Activated T-cell treated with anti-CD3 and anti-CD28 coated beads, Interleukin-2, amount 50 U/mL, for 48 hours (primary cell): ENCODE data around the gene CDK9.

Source experiments
- DNase-seq, 2 experiments: peaks; one replicate each; pipeline ENCODE4 v3.0.0-alpha.2; 2020

CDK9 gene

GRCh38 chr9:127805620-127806019, 19.8 kb downstream of the CDK9 start:
- DNase-seq, result peak; percentile 66 to 67

GRCh38 chr9:127806871-127807270, 21.0 kb downstream of the CDK9 start:
- no peak for DNase-seq

- DNase-seq, result no peak
Measured at GRCh38 chr9:127808347-127809001, 22.6 kb downstream of the CDK9 start.

- no peak for DNase-seq
Measured at GRCh38 chr9:127809002-127809539, 23.2 kb downstream of the CDK9 start.

GRCh38 chr9:127809540-127810377, 23.9 kb downstream of the CDK9 start:
- DNase-seq, result no peak

- DNase-seq, result no peak
Measured at GRCh38 chr9:127810378-127811187, 24.7 kb downstream of the CDK9 start.

- no peak for DNase-seq
Measured at GRCh38 chr9:127812011-127812410, 26.2 kb downstream of the CDK9 start.

GRCh38 chr9:127812936-127813675, 27.3 kb downstream of the CDK9 start:
- DNase-seq, result no peak

GRCh38 chr9:127813686-127814226, 27.9 kb downstream of the CDK9 start:
- no peak for DNase-seq

GRCh38 chr9:127814619-127815511, 29.0 kb downstream of the CDK9 start:
- no peak for DNase-seq

GRCh38 chr9:127815512-127816361, 29.9 kb downstream of the CDK9 start:
- DNase-seq, result no peak

GRCh38 chr9:127816362-127816725, 30.5 kb downstream of the CDK9 start:
- no peak for DNase-seq

GRCh38 chr9:127816728-127817127, 30.9 kb downstream of the CDK9 start:
- no peak for DNase-seq

- DNase-seq, result no peak
Measured at GRCh38 chr9:127817881-127818434, 32.1 kb downstream of the CDK9 start.

- no peak for DNase-seq
Measured at GRCh38 chr9:127818574-127818973, 32.7 kb downstream of the CDK9 start.

GRCh38 chr9:127822108-127822507, 36.3 kb downstream of the CDK9 start:
- DNase-seq, result no peak

GRCh38 chr9:127825319-127826051, 39.7 kb downstream of the CDK9 start:
- DNase-seq, result no peak

- DNase-seq, result no peak
Measured at GRCh38 chr9:127826253-127826913, 40.5 kb downstream of the CDK9 start.
